Endodermal cell (in vitro differentiated cells): ENCODE data around the gene MYLK4. TPM values are rescaled to one million over a fixed set of nuclear protein-coding genes. Genes with fewer than 3 reads are reported as not detected.

ENCODE experiments used
- DNase-seq: peaks from one replicate; pipeline ENCODE4 v3.0.0-alpha.2; 2017
- H3K27ac ChIP-seq: 2 replicates; pipeline ENCODE4 v1.5.1; 2013; ENCODE audit warnings: mild to moderate bottlenecking, low read depth, low read length, moderate library complexity
- H3K27me3 ChIP-seq: 2 replicates; pipeline ENCODE4 v1.6.1; 2013; ENCODE audit warnings: mild to moderate bottlenecking, low read length, moderate library complexity; ENCODE audit not compliant: insufficient read depth, control insufficient read depth, poor library complexity, severe bottlenecking
- H3K36me3 ChIP-seq: 2 replicates; pipeline ENCODE4 v1.7.0; 2013; ENCODE audit warnings: mild to moderate bottlenecking, low read length, moderate library complexity; ENCODE audit not compliant: control insufficient read depth, insufficient read depth
- H3K4me1 ChIP-seq: one replicate; pipeline ENCODE4 v1.7.0; 2013; ENCODE audit warnings: low read length; ENCODE audit not compliant: control insufficient read depth, insufficient read depth
- H3K4me3 ChIP-seq: 2 replicates; pipeline ENCODE4 v1.5.1; 2013; ENCODE audit warnings: mild to moderate bottlenecking, low read length, moderate library complexity
- H3K9ac ChIP-seq: 2 replicates; pipeline ENCODE4 v1.6.1; 2013; ENCODE audit warnings: mild to moderate bottlenecking, low read length, moderate library complexity; ENCODE audit not compliant: poor library complexity, severe bottlenecking; ENCODE audit errors: extremely low read depth
- H3K9me3 ChIP-seq: 2 replicates; pipeline ENCODE4 v1.6.1; 2013; ENCODE audit warnings: mild to moderate bottlenecking, low read length, moderate library complexity; ENCODE audit not compliant: control insufficient read depth
- H3K27ac Mint-ChIP-seq: 2 replicates; pipeline ENCODE4 v1.8.0; 2020; ENCODE audit warnings: mixed read lengths
- H3K27me3 Mint-ChIP-seq: 2 replicates; pipeline ENCODE4 v1.8.0; 2021; ENCODE audit warnings: mild to moderate bottlenecking, mixed read lengths; ENCODE audit not compliant: insufficient read depth
- H3K36me3 Mint-ChIP-seq: 2 replicates; pipeline ENCODE4 v1.8.0; 2020; ENCODE audit warnings: low read depth, mixed read lengths
- H3K4me1 Mint-ChIP-seq: 2 replicates; pipeline ENCODE4 v1.8.0; 2020; ENCODE audit warnings: mixed read lengths
- H3K4me3 Mint-ChIP-seq: 2 replicates; pipeline ENCODE4 v1.8.0; 2020; ENCODE audit warnings: mild to moderate bottlenecking, moderate library complexity, mixed read lengths
- H3K9me3 Mint-ChIP-seq: 2 replicates; pipeline ENCODE4 v1.8.0; 2020; ENCODE audit warnings: mild to moderate bottlenecking, mixed read lengths
- WGBS, 2 experiments: methylation state at CpG; one replicate each; pipeline versions ENCODE4 v1.1.5 to v1.1.7; 2013; ENCODE audit warnings: missing lambda C conversion rate in 2 of 2, mixed read lengths in 1 of 2; ENCODE audit not compliant: insufficient coverage in 1 of 2, insufficient read length in 1 of 2; 5-methylcytosine and 5-hydroxymethylcytosine counted together
- total RNA-seq, 2 donors: library from RNA; stranded (reverse); fragmentation: NEBNext Ultra II Directional in 1 of 2; extraction: Animal tissue kit (Norgen Biotek cat#: 25700) in 1 of 2; gene quantifications; 2 replicates in 1 of 2; 3 replicates in 1 of 2; pipeline ENCODE4 v1.2.1, GENCODE V29; 2021
- TF ChIP-seq, protein P1 (sequence below): fragments of 200-600 bp; sonication (generic); conservative IDR thresholded peaks from 2 replicates; pipeline ENCODE4 v1.5.0; 2021; ENCODE audit warnings: antibody characterized with exemption, mild to moderate bottlenecking

The MYLK4 gene
- total RNA-seq, 2 donors from 2014 or later = 0.18 to 0.20 TPM

DNA sequence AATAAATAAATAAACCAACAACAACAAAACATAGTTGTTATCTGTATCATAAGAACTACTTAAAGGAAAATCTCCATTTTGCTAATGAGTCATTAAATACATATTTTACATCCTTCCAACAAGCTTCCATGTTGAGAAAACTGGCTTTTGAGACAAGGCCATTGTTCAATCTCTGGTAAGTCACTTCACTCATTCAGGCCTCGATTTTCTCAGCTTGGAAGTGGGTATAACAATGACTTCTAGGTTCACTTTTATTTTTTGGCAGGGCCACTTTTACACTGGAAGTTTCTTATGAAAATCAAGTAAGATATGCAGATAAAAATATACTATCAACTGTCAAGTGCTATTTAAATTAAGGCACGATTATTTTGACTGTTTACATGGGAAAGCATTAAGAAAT, 44.4 kb upstream of the MYLK4 start:
- no peaks in the 10 kb centered on the region for H3K9me3 Mint-ChIP-seq
- DNase-seq = no peak
- 43 to 94% methylated on average over 1 to 2 of the region's 2 CpGs for WGBS, 2 experiments
- no peaks in the 10 kb centered on the region for H3K27me3 ChIP-seq
- no peaks in the 10 kb centered on the region for H3K36me3 Mint-ChIP-seq
- H3K4me3 Mint-ChIP-seq = no peak overlapping the region
- TF ChIP-seq, protein P1, sequence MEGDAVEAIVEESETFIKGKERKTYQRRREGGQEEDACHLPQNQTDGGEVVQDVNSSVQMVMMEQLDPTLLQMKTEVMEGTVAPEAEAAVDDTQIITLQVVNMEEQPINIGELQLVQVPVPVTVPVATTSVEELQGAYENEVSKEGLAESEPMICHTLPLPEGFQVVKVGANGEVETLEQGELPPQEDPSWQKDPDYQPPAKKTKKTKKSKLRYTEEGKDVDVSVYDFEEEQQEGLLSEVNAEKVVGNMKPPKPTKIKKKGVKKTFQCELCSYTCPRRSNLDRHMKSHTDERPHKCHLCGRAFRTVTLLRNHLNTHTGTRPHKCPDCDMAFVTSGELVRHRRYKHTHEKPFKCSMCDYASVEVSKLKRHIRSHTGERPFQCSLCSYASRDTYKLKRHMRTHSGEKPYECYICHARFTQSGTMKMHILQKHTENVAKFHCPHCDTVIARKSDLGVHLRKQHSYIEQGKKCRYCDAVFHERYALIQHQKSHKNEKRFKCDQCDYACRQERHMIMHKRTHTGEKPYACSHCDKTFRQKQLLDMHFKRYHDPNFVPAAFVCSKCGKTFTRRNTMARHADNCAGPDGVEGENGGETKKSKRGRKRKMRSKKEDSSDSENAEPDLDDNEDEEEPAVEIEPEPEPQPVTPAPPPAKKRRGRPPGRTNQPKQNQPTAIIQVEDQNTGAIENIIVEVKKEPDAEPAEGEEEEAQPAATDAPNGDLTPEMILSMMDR = no peak
- no peaks in the 10 kb centered on the region for H3K4me1 ChIP-seq
- H3K9ac ChIP-seq = no peak overlapping the region
- no peak overlapping the region for H3K27ac Mint-ChIP-seq
- no peaks in the 10 kb centered on the region for H3K36me3 ChIP-seq
- H3K9me3 ChIP-seq = no peaks in the 10 kb centered on the region
- H3K27ac ChIP-seq = no peak overlapping the region
- H3K4me3 ChIP-seq = no peak overlapping the region
- H3K27me3 Mint-ChIP-seq = no peaks in the 10 kb centered on the region
- peaks cover 8% of the 10 kb centered on the region for H3K4me1 Mint-ChIP-seq

DNA sequence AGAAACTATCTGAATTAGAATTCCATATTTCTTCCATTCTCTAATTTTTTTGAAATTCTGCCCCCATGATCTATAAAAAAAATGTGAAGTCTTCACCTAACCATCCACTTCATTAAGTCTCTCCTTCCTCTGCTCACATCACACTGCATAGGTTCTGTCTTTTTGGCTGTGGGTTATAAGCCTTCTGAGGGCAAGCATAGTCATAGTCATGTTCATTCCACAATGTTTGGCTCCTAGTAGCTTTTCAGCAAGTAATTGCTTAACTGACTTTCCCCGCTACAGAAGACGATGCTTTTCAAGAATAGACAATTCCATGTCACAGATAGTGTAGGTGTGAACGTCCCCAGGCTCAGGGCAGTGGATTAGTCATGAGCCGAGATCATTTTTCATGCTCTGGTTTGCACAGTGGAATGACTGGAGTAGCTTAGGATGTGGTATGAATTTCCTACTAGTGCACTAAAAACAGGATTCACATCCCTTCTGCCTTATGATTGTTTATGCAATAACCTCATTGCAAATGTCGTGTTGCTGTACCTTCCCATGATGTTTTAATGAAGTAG, 43.5 kb upstream of the MYLK4 start:
- Histone ChIP-seq H3K36me3 (no peaks in the 10 kb centered on the region), H3K4me1 (no peaks in the 10 kb centered on the region), H3K27me3 (no peaks in the 10 kb centered on the region), H3K27ac (no peak overlapping the region), H3K4me3 (no peak overlapping the region), H3K9ac (no peak overlapping the region), H3K9me3 (no peaks in the 10 kb centered on the region)
- Mint-ChIP-seq H3K4me3 (no peak overlapping the region), H3K9me3 (no peaks in the 10 kb centered on the region), H3K4me1 (peaks cover 8% of the 10 kb centered on the region), H3K27ac (no peak overlapping the region), H3K36me3 (peaks cover under 1% of the 10 kb centered on the region), H3K27me3 (no peaks in the 10 kb centered on the region)
- no peak for DNase-seq
- TF ChIP-seq, protein P1 = no peak
- WGBS, 2 experiments = 90 to 95% methylated on average over 2 to 5 of the region's 5 CpGs

DNA sequence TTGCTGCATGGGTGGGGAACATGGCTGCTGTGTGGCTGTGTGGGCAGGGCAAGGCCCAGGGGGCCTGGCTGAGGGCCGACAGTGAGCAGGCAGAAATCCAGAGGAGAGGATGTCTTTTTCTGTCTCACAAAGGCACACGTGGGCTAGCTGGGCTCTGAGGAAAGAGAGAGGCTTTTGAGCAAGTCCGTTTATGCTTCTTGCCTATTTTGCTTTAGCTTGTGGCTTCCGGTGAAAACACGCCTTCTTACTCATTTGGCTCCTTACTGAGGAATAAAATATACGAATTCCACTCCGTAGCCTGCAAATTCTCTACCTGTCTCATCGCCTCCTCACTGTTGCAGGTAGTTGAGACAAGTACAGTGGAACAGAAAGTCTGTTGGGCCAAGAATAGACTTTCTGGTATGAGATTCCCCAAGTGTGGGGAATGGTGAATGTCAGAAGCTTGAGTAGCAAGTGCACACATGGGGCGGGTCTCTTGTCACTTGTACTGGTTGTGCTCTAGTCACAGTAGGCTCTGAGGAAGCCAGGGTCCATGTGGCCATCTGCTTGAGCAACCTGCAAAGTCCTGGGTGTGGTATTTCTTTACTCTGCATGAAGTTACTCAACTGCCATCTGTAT, 42.9 kb upstream of the MYLK4 start:
- WGBS, 2 experiments = 88 to 89% methylated on average over 8 to 9 of the region's 9 CpGs
- TF ChIP-seq, protein P1 = no peak
- no peak overlapping the region for H3K9ac ChIP-seq
- Mint-ChIP-seq H3K9me3 (no peaks in the 10 kb centered on the region), H3K4me3 (no peak overlapping the region), H3K27me3 (no peaks in the 10 kb centered on the region), H3K27ac (no peak overlapping the region), H3K36me3 (peaks cover 5% of the 10 kb centered on the region), H3K4me1 (peaks cover 8% of the 10 kb centered on the region)
- no peaks in the 10 kb centered on the region for H3K4me1 ChIP-seq
- H3K9me3 ChIP-seq = no peaks in the 10 kb centered on the region
- DNase-seq = no peak
- H3K36me3 ChIP-seq = no peaks in the 10 kb centered on the region
- no peak overlapping the region for H3K27ac ChIP-seq
- H3K27me3 ChIP-seq = no peaks in the 10 kb centered on the region
- H3K4me3 ChIP-seq = no peak overlapping the region
